Fibroblast of pulmonary artery (primary cell): ENCODE measurements around the gene TSHZ1.

Source experiments
- DNase-seq: peaks from one replicate; pipeline ENCODE4 v3.0.0-alpha.2; 2010; ENCODE audit warnings: low read depth
- H3K4me3 ChIP-seq: replicated peaks from 2 replicates; pipeline ENCODE4 v1.5.1; 2011; ENCODE audit warnings: low read depth, mild to moderate bottlenecking, control low read depth, low read length, moderate library complexity
- CTCF ChIP-seq: IDR thresholded peaks from 2 replicates; pipeline ENCODE4 v1.5.1; 2011; ENCODE audit warnings: mild to moderate bottlenecking, control low read depth, low read length, inconsistent platforms; ENCODE audit errors: missing control alignments

TSHZ1 gene

GRCh38 chr18:75221397-75221796, 10.8 kb downstream of the TSHZ1 start:
- no peak for TF ChIP-seq CTCF
- DNase-seq: no peak
- H3K4me3 ChIP-seq: no peak overlapping the region

GRCh38 chr18:75221897-75222296, 11.3 kb downstream of the TSHZ1 start:
- no peak for TF ChIP-seq CTCF
- no peak overlapping the region for H3K4me3 ChIP-seq
- no peak for DNase-seq

- no peak for TF ChIP-seq CTCF
- H3K4me3 ChIP-seq: no peak overlapping the region
- no peak for DNase-seq
Measured at GRCh38 chr18:75222407-75222806, 11.8 kb downstream of the TSHZ1 start.

- no peak for DNase-seq
Measured at GRCh38 chr18:75223687-75224347, 13.2 kb downstream of the TSHZ1 start.

GRCh38 chr18:75226286-75226955, 15.8 kb downstream of the TSHZ1 start:
- H3K4me3 ChIP-seq: peak overlapping the region; percentile 27
- no peak for TF ChIP-seq CTCF
- DNase-seq: no peak

More at GRCh38 chr18:75223687-75224347, 13.2 kb downstream of the TSHZ1 start:
- no peak overlapping the region for H3K4me3 ChIP-seq
- no peak for TF ChIP-seq CTCF

- DNase-seq: no peak
- TF ChIP-seq CTCF: no peak
- peak overlapping the region; percentile 27 for H3K4me3 ChIP-seq
Measured at GRCh38 chr18:75226956-75227316, 16.3 kb downstream of the TSHZ1 start.
